Adrenal gland (tissue), 12 donors: Measurements from ENCODE around the gene CBX8. TPM values are rescaled to one million over a fixed set of nuclear protein-coding genes. Genes with fewer than 3 reads are reported as not detected.

Source experiments
- DNase-seq, 7 donors: peaks; one replicate each; pipeline ENCODE4 v3.0.0-alpha.2; 2019 to 2020
- H3K27ac ChIP-seq, 5 donors: fragments of 200-600 bp; sonication (generic) in 4 of 5; 1 replicate in 3 of 5; 2 replicates in 2 of 5; pipeline versions ENCODE4 v1.5.1 to v1.8.0; 2016 to 2020; ENCODE audit warnings: mild to moderate bottlenecking in 1 of 5
- H3K27me3 ChIP-seq: fragments of 200-600 bp; 2 replicates; pipeline ENCODE4 v1.8.0; 2021
- H3K36me3 ChIP-seq, 2 donors: fragments of 200-600 bp; replicated peaks in 1 of 2; 1 replicate in 1 of 2; 2 replicates in 1 of 2; pipeline versions ENCODE4 v1.5.1 to v1.8.0; 2018 to 2022
- H3K4me1 ChIP-seq, 2 donors: fragments of 200-600 bp; replicated peaks in 1 of 2; 1 replicate in 1 of 2; 2 replicates in 1 of 2; pipeline versions ENCODE4 v1.5.1 to v1.8.0; 2018 to 2021
- H3K4me3 ChIP-seq, 4 donors: fragments of 200-600 bp; sonication (generic) in 3 of 4; one replicate each; pipeline ENCODE4 v1.5.1; 2016 to 2018
- H3K9me3 ChIP-seq, 3 donors: fragments of 200-600 bp; sonication (generic) in 1 of 3; replicated peaks in 1 of 3; 1 replicate in 2 of 3; 2 replicates in 1 of 3; pipeline versions ENCODE4 v1.5.1 to v1.8.0; 2016 to 2021
- CTCF ChIP-seq, 6 experiments: fragments of 450-650 bp in 4 of 6; fragments of 200-600 bp in 2 of 6; sonication (generic) in 1 of 6; IDR thresholded peaks; 1 replicate in 5 of 6; 2 replicates in 1 of 6; pipeline versions ENCODE4 v1.5.1 to v1.8.0; 2016 to 2021; ENCODE audit warnings: antibody characterized with exemption in 6 of 6, mild to moderate bottlenecking in 2 of 6, moderate library complexity in 1 of 6
- POLR2A ChIP-seq, 2 donors: fragments of 450-650 bp; IDR thresholded peaks; one replicate each; pipeline ENCODE4 v1.6.1; 2017; ENCODE audit warnings: antibody characterized with exemption in 2 of 2, mild to moderate bottlenecking in 2 of 2, moderate library complexity in 1 of 2
- WGBS, 4 donors: extraction: QIAGEN DNeasy Blood & Tissue Kit in 2 of 4; methylation state at CpG; one replicate each; pipeline versions ENCODE4 v1.1.5 to v1.1.7; 2013 to 2017; 5-methylcytosine and 5-hydroxymethylcytosine counted together
- intact Hi-C, 2 donors: fragments of 100-400 bp; cut with DNase I; formaldehyde crosslinking; loops; one replicate each; pipeline versions ENCODE4 v1.14.1 to v1.15.0; 2022 to 2023
- polyA plus RNA-seq, 3 donors: library from polyadenylated mRNA; stranded (reverse); fragments of 200-250 nt in 2 of 3; fragments of 350-450 nt in 1 of 3; fragmentation: Illumina TruSeq in 1 of 3; extraction: RNeasy Lipid Tissue Mini Kit (QIAGEN cat#74804) in 1 of 3; gene quantifications; one replicate each; pipeline ENCODE4 v1.2.3, GENCODE V29; 2013 to 2014
- total RNA-seq, 9 donors: library from RNA; depleted of rRNA in 4 of 9; stranded (reverse); fragments of >200 nt in 4 of 9; fragments of 120-200 nt in 1 of 9; fragmentation: NEBNext Ultra II Directional in 1 of 9; extraction: Animal tissue kit (Norgen Biotek cat#: 25700) in 1 of 9; gene quantifications; one replicate each; pipeline versions ENCODE4 v1.1.0 to v1.2.4, GENCODE V29; 2013 to 2023
- donor health status: healthy with polysubstance abuse.
- donor health status: Bipolar disorder and iron deficiency.
- donor health status: DM: yes; HTN: yes; CAD: no.
- donor health status: DM: no; HTN: no; CAD: no.
- donor health status: DM: no; HTN: no; CAD: no.
- donor health status: DM: yes; HTN: yes; CAD: no.

Gene CBX8
- total and polyA plus RNA-seq, 12 donors: 0.85 to 10.6 (median 5.5) TPM

GRCh38 chr17:79803421-79803996 lies 6.6 kb upstream of the CBX8 start:
- H3K4me1 ChIP-seq: peaks cover 5 to 13% of the 10 kb centered on the region in 2 donors
- peaks cover 95% of the 10 kb centered on the region for H3K27me3 ChIP-seq
- no peak for DNase-seq
- 5 to 11% (median 11%) methylated on average over 18 to 31 of the region's 31 CpGs for WGBS, 4 donors
- H3K9me3 ChIP-seq: no peaks in the 10 kb centered on the region
- TF ChIP-seq CTCF (IDR thresholded peaks at IDR 0.05): no peak
- TF ChIP-seq POLR2A (IDR thresholded peaks at IDR 0.05): no peak
- no peak overlapping the region for H3K27ac ChIP-seq
- no peak overlapping the region for H3K4me3 ChIP-seq
- intact Hi-C loops: loop anchor here in 1 of 2 donors (5.0 kb wide), 1 partner anchor 34 kb away; the partner anchor contains the start of gene CBX4
- no peaks in the 10 kb centered on the region for H3K36me3 ChIP-seq

GRCh38 chr17:79802736-79803420 lies 6.0 kb upstream of the CBX8 start:
- Histone ChIP-seq H3K27ac (no peak overlapping the region), H3K9me3 (no peaks in the 10 kb centered on the region), H3K4me3 (no peak overlapping the region), H3K4me1 (peaks cover 11 to 20% of the 10 kb centered on the region in 2 donors), H3K36me3 (no peaks in the 10 kb centered on the region), H3K27me3 (peaks cover 95% of the 10 kb centered on the region)
- intact Hi-C loops: loop anchor here in 1 of 2 donors (5.0 kb wide), 1 partner anchor 34 kb away; the partner anchor contains the start of gene CBX4
- WGBS, 4 donors: 5 to 8% (median 5%) methylated on average over 14 to 57 of the region's 57 CpGs
- TF ChIP-seq POLR2A (IDR thresholded peaks at IDR 0.05): no peak
- no peak for TF ChIP-seq CTCF (IDR thresholded peaks at IDR 0.05)
- DNase-seq: no peak

GRCh38 chr17:79802039-79802735 lies 5.3 kb upstream of the CBX8 start:
- Histone ChIP-seq H3K36me3 (no peaks in the 10 kb centered on the region), H3K4me1 (peaks cover 13 to 22% of the 10 kb centered on the region in 2 donors), H3K9me3 (no peaks in the 10 kb centered on the region), H3K27ac (no peak overlapping the region), H3K27me3 (peaks cover 90% of the 10 kb centered on the region), H3K4me3 (no peak overlapping the region)
- intact Hi-C loops: loop anchor here in 1 of 2 donors (5.0 kb wide), 1 partner anchor 35 kb away; the partner anchor contains the start of gene CBX4
- no peak for TF ChIP-seq POLR2A (IDR thresholded peaks at IDR 0.05)
- TF ChIP-seq CTCF (IDR thresholded peaks at IDR 0.05): no peak
- no peak for DNase-seq
- WGBS, 4 donors: 9 to 16% (median 10%) methylated on average over 11 of the region's 11 CpGs
